ENCODE data around the gene U2AF2.

The U2AF2 gene

DNA sequence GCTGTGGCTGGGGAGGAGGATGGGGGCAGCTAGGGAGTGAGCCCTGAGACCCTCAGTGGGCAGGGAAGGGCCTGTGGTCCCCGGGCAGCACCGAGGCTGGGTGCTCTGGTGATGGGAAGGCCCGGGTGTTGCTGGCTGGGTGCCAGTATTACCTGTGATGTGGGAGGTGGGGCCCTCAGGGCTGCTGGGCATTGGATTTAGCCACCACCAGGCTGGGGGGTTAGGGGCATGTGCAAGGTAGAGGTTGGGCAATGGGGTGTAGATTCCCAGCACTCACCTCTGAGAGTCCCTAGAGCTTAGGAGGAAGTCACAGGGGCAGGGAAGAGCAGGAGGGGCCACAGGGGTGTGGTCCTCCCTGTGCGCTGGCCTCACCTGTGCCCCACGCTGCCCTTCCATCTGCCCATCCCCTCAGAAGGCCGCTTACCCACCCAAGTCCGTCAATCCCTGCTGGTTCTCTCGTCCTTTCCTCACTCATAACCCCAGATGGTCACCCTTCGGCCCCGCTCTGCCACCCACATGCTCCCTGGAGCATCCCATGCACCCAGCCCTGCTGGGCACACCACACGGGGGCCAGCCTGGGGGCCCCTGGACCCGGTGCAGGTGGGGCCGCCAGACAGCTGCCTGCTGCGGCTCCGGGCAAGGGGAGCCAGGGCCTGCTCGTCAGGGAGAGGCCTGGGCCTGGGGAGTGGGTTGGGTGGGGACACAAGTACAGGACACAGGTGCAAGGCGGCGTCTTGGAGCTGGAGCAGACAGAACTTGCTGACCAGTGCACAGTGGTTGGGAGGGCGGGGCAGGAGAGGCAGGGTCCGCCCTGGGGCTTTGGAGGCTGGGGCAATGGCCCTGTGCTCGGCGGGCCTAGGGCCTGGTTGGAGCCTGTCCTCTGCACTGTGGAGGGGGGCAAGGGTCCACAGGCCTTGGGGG lies 32.7 kb downstream of the U2AF2 start:
- Histone ChIP-seq H3K36me3 (ENCODE audit: control insufficient read depth, insufficient read depth, low read length) (peaks cover 60% of the 10 kb centered on the region), H3K4me3 (replicated peaks; ENCODE audit: low read depth, low read length) (no peak overlapping the region), H3K27me3 (replicated peaks; ENCODE audit: control insufficient read depth, insufficient read depth, low read length) (no peaks in the 10 kb centered on the region)
- TF ChIP-seq, protein P1, sequence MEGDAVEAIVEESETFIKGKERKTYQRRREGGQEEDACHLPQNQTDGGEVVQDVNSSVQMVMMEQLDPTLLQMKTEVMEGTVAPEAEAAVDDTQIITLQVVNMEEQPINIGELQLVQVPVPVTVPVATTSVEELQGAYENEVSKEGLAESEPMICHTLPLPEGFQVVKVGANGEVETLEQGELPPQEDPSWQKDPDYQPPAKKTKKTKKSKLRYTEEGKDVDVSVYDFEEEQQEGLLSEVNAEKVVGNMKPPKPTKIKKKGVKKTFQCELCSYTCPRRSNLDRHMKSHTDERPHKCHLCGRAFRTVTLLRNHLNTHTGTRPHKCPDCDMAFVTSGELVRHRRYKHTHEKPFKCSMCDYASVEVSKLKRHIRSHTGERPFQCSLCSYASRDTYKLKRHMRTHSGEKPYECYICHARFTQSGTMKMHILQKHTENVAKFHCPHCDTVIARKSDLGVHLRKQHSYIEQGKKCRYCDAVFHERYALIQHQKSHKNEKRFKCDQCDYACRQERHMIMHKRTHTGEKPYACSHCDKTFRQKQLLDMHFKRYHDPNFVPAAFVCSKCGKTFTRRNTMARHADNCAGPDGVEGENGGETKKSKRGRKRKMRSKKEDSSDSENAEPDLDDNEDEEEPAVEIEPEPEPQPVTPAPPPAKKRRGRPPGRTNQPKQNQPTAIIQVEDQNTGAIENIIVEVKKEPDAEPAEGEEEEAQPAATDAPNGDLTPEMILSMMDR (IDR thresholded peaks at IDR 0.05; ENCODE audit: insufficient read depth, low read length, poor library complexity, severe bottlenecking), result no peak
- DNase-seq (ENCODE audit: extremely low read depth, insufficient read length), result no peak

DNA sequence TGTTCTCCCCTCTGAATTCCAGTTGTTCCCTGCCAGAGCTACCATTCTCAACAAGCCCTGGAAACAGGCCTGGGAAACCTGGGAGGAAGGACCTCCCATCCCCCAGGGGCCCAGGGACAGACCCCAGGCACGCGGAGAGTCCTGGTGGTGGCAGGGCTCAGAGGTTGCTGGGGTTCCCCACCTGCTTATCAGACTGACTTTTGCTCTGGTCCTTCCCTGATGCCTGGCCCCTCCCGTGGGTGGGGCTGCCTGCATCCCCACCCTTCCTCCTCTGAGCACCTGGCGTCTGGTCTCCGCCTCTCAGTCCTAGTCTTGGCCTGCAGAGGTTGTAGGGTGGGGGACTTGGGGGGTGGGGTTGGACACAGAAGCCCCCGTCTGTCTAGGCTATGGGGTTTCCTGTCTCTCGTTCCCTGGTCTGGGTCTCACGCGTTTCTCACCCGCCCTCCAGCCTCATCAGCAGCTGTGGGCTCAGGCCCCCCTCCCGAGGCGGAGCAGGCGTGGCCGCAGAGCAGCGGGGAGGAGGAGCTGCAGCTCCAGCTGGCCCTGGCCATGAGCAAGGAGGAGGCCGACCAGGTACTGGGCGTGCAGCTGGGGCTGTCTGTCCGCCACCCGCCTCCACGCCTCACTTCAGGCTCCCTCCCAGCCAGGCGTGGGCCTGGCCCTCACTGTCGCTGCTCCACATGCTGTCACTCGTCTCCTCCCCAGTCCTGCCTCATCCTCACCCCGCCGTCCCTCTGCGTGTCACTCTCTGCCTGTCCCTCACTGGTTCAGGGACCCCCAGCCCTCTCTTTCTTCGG lies 33.8 kb downstream of the U2AF2 start:
- Histone ChIP-seq H3K27me3 (replicated peaks; ENCODE audit: control insufficient read depth, insufficient read depth, low read length) (no peaks in the 10 kb centered on the region), H3K4me3 (replicated peaks; ENCODE audit: low read depth, low read length) (no peak overlapping the region), H3K36me3 (ENCODE audit: control insufficient read depth, insufficient read depth, low read length) (peaks cover 58% of the 10 kb centered on the region)
- DNase-seq (ENCODE audit: extremely low read depth, insufficient read length), result peak; percentile 18
- TF ChIP-seq, protein P1 (IDR thresholded peaks at IDR 0.05; ENCODE audit: insufficient read depth, low read length, poor library complexity, severe bottlenecking), result no peak

DNA sequence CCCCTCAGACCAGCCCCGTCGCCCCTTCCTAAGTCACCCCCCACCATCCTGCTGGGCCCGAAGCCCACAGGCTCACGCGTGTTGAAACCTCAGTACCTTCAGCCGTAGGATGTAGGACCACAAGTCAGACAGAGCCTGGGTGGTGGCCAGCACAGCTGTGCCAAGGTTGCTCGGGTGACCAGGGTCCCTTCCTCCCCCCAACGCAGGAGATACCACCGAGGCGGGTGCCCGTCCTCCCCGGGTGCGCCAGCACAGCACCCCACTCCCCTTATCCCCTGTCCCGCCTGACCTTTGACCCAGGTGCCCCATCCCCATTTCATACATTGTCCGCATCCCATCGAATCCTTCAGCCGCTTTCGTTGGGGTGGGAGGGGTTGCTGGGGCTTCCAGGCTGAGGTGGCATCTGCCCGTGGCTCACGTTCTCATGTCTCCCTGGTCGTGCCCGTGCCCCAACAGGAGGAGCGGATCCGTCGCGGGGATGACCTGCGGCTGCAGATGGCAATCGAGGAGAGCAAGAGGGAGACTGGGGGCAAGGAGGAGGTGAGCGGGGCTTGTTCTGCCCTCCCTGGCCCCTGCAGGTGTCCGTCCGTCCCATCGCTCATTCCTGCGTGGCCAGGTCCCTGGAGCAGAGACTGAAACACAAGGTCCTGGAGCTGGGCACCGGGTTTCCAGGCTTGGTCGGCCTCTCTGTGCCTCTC lies 34.7 kb downstream of the U2AF2 start:
- H3K36me3 ChIP-seq (ENCODE audit: control insufficient read depth, insufficient read depth, low read length), result peaks cover 60% of the 10 kb centered on the region
- TF ChIP-seq, protein P1 (IDR thresholded peaks at IDR 0.05; ENCODE audit: insufficient read depth, low read length, poor library complexity, severe bottlenecking), result no peak
- H3K27me3 ChIP-seq (replicated peaks; ENCODE audit: control insufficient read depth, insufficient read depth, low read length), result no peaks in the 10 kb centered on the region
- DNase-seq (ENCODE audit: extremely low read depth, insufficient read length), result no peak
- H3K4me3 ChIP-seq (replicated peaks; ENCODE audit: low read depth, low read length), result no peak overlapping the region

DNA sequence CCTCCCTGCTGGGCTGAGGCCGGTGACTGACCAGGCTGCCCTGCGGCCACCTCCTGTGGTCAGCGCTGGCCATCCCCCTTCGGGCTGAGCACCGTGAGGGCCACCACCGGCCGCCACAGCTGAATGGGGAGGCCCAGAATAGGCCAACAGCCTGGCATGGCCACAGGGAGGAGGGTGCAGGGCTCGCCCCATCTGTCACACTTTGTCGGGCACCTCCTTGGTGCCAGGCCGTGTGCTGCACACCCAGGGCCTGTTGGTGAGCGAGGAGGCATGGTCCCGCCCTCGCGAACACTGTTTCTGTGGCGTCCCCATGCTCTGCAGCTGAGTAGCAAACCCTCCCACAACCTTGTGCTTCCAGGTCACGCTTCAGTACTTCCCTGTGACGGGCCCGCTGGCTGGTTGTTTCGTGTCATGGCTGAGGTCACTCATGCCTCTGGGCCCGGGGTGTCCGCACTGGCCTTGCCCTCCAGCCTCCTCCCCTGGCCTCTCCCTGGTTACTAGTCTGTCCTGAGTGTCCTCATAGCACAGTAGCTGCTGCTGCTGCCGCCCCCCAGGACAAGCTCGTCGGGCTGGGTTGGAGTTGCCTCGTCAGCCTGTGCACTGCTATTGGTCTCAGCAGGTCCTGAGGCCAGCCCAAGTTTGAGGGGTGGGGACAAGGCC lies 35.4 kb downstream of the U2AF2 start:
- Histone ChIP-seq H3K36me3 (ENCODE audit: control insufficient read depth, insufficient read depth, low read length) (peaks cover 56% of the 10 kb centered on the region), H3K4me3 (replicated peaks; ENCODE audit: low read depth, low read length) (no peak overlapping the region), H3K27me3 (replicated peaks; ENCODE audit: control insufficient read depth, insufficient read depth, low read length) (no peaks in the 10 kb centered on the region)
- no peak for DNase-seq (ENCODE audit: extremely low read depth, insufficient read length)
- TF ChIP-seq, protein P1 (IDR thresholded peaks at IDR 0.05; ENCODE audit: insufficient read depth, low read length, poor library complexity, severe bottlenecking), result no peak
